HL-60 (cell line): ENCODE results near the gene COX7A2.

Experiments used
- DNase-seq, 2 experiments: peaks; one replicate each; pipeline ENCODE4 v3.0.0-alpha.2; 2010 to 2020; ENCODE audit warnings: low read depth in 1 of 2, low spot score in 1 of 2
- H3K27ac ChIP-seq: fragments of 250-450 bp; sonication (Bioruptor Pico); replicated peaks from 2 replicates; pipeline ENCODE4 v1.5.1; 2020; ENCODE audit warnings: mild to moderate bottlenecking, moderate library complexity
- H3K27me3 ChIP-seq: fragments of 250-450 bp; sonication (Bioruptor Pico); 2 replicates; pipeline ENCODE4 v1.5.1; 2021; ENCODE audit warnings: mild to moderate bottlenecking, moderate library complexity; ENCODE audit not compliant: insufficient read depth, poor library complexity, severe bottlenecking
- H3K4me3 ChIP-seq: replicated peaks from 2 replicates; pipeline ENCODE4 v1.5.1; 2011; ENCODE audit warnings: mild to moderate bottlenecking, control low read depth, low read length; ENCODE audit not compliant: insufficient read depth
- GABPA ChIP-seq: IDR thresholded peaks from 2 replicates; pipeline ENCODE4 v1.6.1; 2012; ENCODE audit warnings: low read depth
- POLR2AphosphoS5 ChIP-seq: IDR thresholded peaks from 2 replicates; pipeline ENCODE4 v1.6.1; 2012; ENCODE audit warnings: low read depth
- SPI1 ChIP-seq: IDR thresholded peaks from 2 replicates; pipeline ENCODE4 v1.6.1; 2012; ENCODE audit warnings: low read depth, mild to moderate bottlenecking, borderline replicate concordance
- TF ChIP-seq, protein P1 (sequence below): IDR thresholded peaks from 2 replicates; pipeline ENCODE4 v1.6.1; 2012; ENCODE audit warnings: low read depth; ENCODE audit not compliant: insufficient replicate concordance
- TF ChIP-seq, protein P2 (sequence below): IDR thresholded peaks from one replicate; pipeline ENCODE4 v1.5.1; 2011; ENCODE audit warnings: low read length, control low read depth, inconsistent platforms; ENCODE audit not compliant: insufficient read depth

Gene COX7A2

DNA sequence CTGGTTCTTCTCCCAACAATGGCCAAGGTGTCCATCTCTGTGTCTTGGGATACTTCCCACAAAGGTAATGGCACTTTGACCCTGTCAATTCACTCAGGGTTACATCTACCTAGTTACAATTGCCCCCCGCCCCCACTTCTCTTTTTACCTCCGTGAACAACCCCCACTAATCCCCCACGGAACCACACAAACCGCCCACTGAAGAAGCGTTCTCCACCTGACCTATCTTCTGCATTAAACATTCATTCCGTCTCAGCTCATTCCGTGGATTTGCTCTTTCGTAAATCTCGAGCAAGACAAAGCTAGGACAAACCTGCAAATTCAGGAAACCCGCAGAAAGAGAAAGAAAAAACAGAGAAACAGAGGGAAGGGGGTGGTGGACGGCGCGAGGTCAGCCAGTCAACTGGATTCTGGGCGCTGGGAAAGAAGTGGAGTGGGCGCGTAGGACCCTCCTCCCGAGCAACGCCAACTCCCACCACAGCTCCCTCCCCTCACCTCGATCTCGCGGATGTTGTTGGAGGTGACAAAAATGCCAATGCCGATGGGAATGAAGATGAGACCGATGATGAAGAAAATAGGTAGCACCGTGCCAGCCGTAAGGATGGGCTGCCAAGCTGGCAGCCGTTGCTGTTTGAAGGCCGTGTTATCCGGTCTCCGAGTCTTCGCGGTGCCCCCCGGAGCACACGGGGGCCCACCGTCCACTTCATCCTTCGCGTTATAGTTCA lies 40.5 kb upstream of the COX7A2 start:
- peak; percentile 30; the same call in 1 of the 2 replicates for TF ChIP-seq SPI1
- TF ChIP-seq GABPA = no peak
- no peaks in the 10 kb centered on the region for H3K27me3 ChIP-seq
- peak overlapping the region; percentile 90 for H3K27ac ChIP-seq
- H3K4me3 ChIP-seq = peak overlapping the region; percentile 84
- peak in 1 of 2 experiments; percentile 30 for DNase-seq

DNA sequence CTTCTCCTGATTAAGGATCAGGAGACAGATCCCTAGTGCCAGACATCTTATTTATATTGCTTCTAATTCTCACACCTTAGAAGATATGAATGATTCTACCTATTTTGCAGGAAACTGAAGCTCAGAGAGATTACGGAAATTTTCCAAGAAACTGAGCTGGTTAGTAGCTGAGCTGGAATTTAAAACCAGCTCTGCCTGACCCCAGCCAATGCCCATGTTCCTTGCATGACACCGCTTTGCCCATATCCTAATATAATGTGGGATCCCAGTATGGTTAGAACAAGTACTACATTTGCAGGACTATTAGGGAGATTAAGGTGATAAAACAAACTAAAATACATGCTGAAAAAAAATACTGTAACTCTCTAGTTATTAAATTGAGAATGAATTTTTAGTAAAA lies 39.1 kb upstream of the COX7A2 start:
- no peak overlapping the region for H3K27ac ChIP-seq
- H3K27me3 ChIP-seq = no peaks in the 10 kb centered on the region
- peak overlapping the region; percentile 84 for H3K4me3 ChIP-seq
- TF ChIP-seq SPI1 (no peak), GABPA (no peak), POLR2AphosphoS5 (no peak)
- TF ChIP-seq, protein P1, sequence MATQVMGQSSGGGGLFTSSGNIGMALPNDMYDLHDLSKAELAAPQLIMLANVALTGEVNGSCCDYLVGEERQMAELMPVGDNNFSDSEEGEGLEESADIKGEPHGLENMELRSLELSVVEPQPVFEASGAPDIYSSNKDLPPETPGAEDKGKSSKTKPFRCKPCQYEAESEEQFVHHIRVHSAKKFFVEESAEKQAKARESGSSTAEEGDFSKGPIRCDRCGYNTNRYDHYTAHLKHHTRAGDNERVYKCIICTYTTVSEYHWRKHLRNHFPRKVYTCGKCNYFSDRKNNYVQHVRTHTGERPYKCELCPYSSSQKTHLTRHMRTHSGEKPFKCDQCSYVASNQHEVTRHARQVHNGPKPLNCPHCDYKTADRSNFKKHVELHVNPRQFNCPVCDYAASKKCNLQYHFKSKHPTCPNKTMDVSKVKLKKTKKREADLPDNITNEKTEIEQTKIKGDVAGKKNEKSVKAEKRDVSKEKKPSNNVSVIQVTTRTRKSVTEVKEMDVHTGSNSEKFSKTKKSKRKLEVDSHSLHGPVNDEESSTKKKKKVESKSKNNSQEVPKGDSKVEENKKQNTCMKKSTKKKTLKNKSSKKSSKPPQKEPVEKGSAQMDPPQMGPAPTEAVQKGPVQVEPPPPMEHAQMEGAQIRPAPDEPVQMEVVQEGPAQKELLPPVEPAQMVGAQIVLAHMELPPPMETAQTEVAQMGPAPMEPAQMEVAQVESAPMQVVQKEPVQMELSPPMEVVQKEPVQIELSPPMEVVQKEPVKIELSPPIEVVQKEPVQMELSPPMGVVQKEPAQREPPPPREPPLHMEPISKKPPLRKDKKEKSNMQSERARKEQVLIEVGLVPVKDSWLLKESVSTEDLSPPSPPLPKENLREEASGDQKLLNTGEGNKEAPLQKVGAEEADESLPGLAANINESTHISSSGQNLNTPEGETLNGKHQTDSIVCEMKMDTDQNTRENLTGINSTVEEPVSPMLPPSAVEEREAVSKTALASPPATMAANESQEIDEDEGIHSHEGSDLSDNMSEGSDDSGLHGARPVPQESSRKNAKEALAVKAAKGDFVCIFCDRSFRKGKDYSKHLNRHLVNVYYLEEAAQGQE = no peak
- TF ChIP-seq, protein P2, sequence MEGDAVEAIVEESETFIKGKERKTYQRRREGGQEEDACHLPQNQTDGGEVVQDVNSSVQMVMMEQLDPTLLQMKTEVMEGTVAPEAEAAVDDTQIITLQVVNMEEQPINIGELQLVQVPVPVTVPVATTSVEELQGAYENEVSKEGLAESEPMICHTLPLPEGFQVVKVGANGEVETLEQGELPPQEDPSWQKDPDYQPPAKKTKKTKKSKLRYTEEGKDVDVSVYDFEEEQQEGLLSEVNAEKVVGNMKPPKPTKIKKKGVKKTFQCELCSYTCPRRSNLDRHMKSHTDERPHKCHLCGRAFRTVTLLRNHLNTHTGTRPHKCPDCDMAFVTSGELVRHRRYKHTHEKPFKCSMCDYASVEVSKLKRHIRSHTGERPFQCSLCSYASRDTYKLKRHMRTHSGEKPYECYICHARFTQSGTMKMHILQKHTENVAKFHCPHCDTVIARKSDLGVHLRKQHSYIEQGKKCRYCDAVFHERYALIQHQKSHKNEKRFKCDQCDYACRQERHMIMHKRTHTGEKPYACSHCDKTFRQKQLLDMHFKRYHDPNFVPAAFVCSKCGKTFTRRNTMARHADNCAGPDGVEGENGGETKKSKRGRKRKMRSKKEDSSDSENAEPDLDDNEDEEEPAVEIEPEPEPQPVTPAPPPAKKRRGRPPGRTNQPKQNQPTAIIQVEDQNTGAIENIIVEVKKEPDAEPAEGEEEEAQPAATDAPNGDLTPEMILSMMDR = no peak
- DNase-seq = no peak

DNA sequence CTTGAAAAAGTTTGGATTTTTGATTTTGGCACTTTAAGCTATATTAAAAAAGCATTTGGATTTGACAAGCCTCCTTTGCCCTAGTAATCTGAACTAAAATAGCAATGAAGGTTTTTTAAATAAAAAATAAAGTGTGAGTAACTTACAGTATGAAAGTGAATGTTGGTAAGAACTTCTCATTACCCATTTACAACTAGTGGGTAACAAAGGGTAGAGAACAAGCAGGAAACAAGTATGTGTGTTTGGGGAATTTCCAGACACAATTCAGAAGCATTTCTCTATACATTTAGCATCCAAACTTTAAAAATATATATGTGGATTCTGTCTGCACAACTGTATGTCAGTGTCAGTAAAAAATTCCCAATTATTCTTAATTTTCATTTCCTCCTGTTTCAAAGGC lies 38.1 kb upstream of the COX7A2 start:
- TF ChIP-seq SPI1 (no peak), GABPA (no peak)
- TF ChIP-seq, protein P2 = no peak
- no peak overlapping the region for H3K27ac ChIP-seq
- H3K4me3 ChIP-seq = peak overlapping the region; percentile 16
- H3K27me3 ChIP-seq = no peaks in the 10 kb centered on the region
- DNase-seq = no peak

DNA sequence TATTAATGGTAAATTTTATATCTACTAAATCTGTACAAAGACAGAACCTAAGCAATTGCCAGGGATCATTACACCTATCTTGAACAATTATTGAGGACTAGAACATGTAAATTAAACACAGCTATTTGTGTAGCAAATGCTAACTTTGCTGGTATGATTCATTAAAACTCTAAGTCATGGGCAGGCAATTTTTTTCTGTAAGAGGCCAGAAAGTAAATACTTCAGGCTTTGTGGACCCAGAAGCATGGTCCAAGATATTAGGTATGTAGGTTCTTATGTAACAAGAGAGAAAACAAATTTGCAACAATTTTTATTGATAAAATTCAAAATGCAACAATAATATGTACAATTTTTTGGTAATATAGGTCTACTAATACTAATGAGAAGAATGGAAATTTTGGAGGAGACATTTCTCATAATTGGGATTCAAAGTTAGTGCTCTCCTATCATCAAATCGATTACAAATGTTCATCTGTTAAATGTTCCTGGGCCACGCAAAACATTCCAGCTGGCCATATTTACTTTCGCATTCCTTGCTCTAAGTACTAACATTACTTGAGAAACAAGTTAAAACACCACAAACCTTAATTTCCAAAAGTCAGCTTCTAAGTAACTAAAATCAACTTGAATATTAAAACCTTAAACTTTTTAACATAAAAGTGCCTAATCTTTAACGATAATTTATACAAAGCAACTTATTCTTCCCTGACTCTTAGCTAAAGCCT lies 36.7 kb upstream of the COX7A2 start:
- H3K4me3 ChIP-seq = no peak overlapping the region
- TF ChIP-seq, protein P1 = no peak
- no peak for TF ChIP-seq POLR2AphosphoS5
- TF ChIP-seq, protein P2 = no peak
- no peak for TF ChIP-seq SPI1
- TF ChIP-seq GABPA = no peak
- no peak for DNase-seq
- H3K27me3 ChIP-seq = no peaks in the 10 kb centered on the region
- no peak overlapping the region for H3K27ac ChIP-seq
